IMR-90 (cell line): ENCODE data around the gene FYB2. TPM values are rescaled to one million over a fixed set of nuclear protein-coding genes. Genes with fewer than 3 reads are reported as not detected.

Source experiments
- ATAC-seq: fragments of 200-7000 bp; cut with Tn5 transposase; 2 replicates; pipeline ENCODE4 v1.9.1; 2020; ENCODE audit warnings: low read depth, mild to moderate bottlenecking, moderate library complexity
- BruUV-seq: library from RNA; stranded (reverse); fragments of 400-500 nt; replicated peaks from 2 replicates; lab custom pipeline; 2021; lab: Mats Ljungman, UMichigan
- CTCF ChIA-PET: fragments of 300-600 bp; formaldehyde crosslinking; extraction: SDS; loops from one replicate; lab custom pipeline; 2021; ENCODE audit warnings: antibody characterized with exemption; lab: Yijun Ruan, JAX
- POLR2A ChIA-PET: fragments of 300-600 bp; sonication (Branson Sonifier 250); formaldehyde crosslinking; loops from one replicate; lab custom pipeline; 2022; ENCODE audit warnings: antibody characterized with exemption; ENCODE audit not compliant: unreplicated experiment; lab: Charles Lee
- DNase-seq: peaks from one replicate; pipeline ENCODE4 v3.0.0; 2013
- H2AFZ ChIP-seq: replicated peaks from 2 replicates; pipeline ENCODE3; 2013; ENCODE audit warnings: low read length, mild to moderate bottlenecking; ENCODE audit not compliant: poor library complexity
- H2AK5ac ChIP-seq: 2 replicates; pipeline ENCODE4 v1.6.1; 2013; ENCODE audit warnings: low read depth, low read length, inconsistent platforms
- H2AK9ac ChIP-seq: replicated peaks from 2 replicates; pipeline ENCODE3; 2013; ENCODE audit warnings: mild to moderate bottlenecking, low read depth, low read length, moderate library complexity; ENCODE audit not compliant: poor library complexity
- H2BK120ac ChIP-seq: 2 replicates; pipeline ENCODE4 v1.6.1; 2013; ENCODE audit warnings: low read depth, low read length, inconsistent platforms
- H2BK15ac ChIP-seq: 3 replicates; pipeline ENCODE4 v1.6.1; 2013; ENCODE audit warnings: low read depth, low read length, inconsistent platforms
- H2BK20ac ChIP-seq: 2 replicates; pipeline ENCODE4 v1.6.1; 2013; ENCODE audit warnings: low read depth, mild to moderate bottlenecking, inconsistent platforms, low read length, moderate library complexity
- H2BK5ac ChIP-seq: 2 replicates; pipeline ENCODE4 v1.6.1; 2013; ENCODE audit warnings: mild to moderate bottlenecking, low read depth, low read length, inconsistent platforms; ENCODE audit not compliant: poor library complexity, severe bottlenecking
- H3K14ac ChIP-seq: replicated peaks from 2 replicates; pipeline ENCODE4 v1.6.1; 2013; ENCODE audit warnings: low read depth, low read length, inconsistent platforms
- H3K18ac ChIP-seq: 2 replicates; pipeline ENCODE4 v1.6.1; 2013; ENCODE audit warnings: low read depth, low read length, control low read depth
- H3K23ac ChIP-seq: 2 replicates; pipeline ENCODE4 v1.6.1; 2013; ENCODE audit warnings: low read depth, low read length, inconsistent platforms
- H3K27ac ChIP-seq: 2 replicates; pipeline ENCODE4 v1.5.1; 2013; ENCODE audit warnings: mild to moderate bottlenecking, control low read depth, low read length; ENCODE audit not compliant: insufficient read depth
- H3K27me3 ChIP-seq: 2 replicates; pipeline ENCODE4 v1.6.1; 2013; ENCODE audit warnings: low read length; ENCODE audit not compliant: control insufficient read depth, insufficient read depth
- H3K36me3 ChIP-seq: 2 replicates; pipeline ENCODE4 v1.6.1; 2013; ENCODE audit warnings: low read length, mixed read lengths; ENCODE audit not compliant: control insufficient read depth, insufficient read depth
- H3K4ac ChIP-seq: 2 replicates; pipeline ENCODE4 v1.6.1; 2013; ENCODE audit warnings: low read depth, low read length, inconsistent platforms
- H3K4me1 ChIP-seq: 2 replicates; pipeline ENCODE4 v1.6.1; 2013; ENCODE audit warnings: low read length, mixed read lengths; ENCODE audit not compliant: control insufficient read depth, insufficient read depth
- H3K4me2 ChIP-seq: 2 replicates; pipeline ENCODE4 v1.6.1; 2013; ENCODE audit warnings: low read depth, mild to moderate bottlenecking, control low read depth, low read length, moderate library complexity
- H3K4me3 ChIP-seq: 2 replicates; pipeline ENCODE4 v1.5.1; 2013; ENCODE audit warnings: low read depth, mild to moderate bottlenecking, control low read depth, low read length, moderate library complexity; ENCODE audit not compliant: insufficient read depth
- H3K56ac ChIP-seq: 2 replicates; pipeline ENCODE4 v1.6.1; 2013; ENCODE audit warnings: low read length, inconsistent platforms; ENCODE audit not compliant: insufficient read depth; ENCODE audit errors: extremely low read depth
- H3K79me1 ChIP-seq, 2 experiments: 2 replicates each; pipeline ENCODE4 v1.6.1; 2013; ENCODE audit warnings: low read length in 2 of 2, inconsistent platforms in 1 of 2, low read depth in 1 of 2
- H3K9ac ChIP-seq: 2 replicates; pipeline ENCODE4 v1.6.1; 2013; ENCODE audit warnings: low read depth, low read length, control low read depth
- H3K9me1 ChIP-seq: 2 replicates; pipeline ENCODE4 v1.6.1; 2013; ENCODE audit warnings: low read length, inconsistent platforms; ENCODE audit not compliant: insufficient read depth
- H3K9me3 ChIP-seq: 2 replicates; pipeline ENCODE4 v1.6.1; 2013; ENCODE audit warnings: low read length; ENCODE audit not compliant: control insufficient read depth, insufficient read depth
- H4K20me1 ChIP-seq: 2 replicates; pipeline ENCODE4 v1.6.1; 2013; ENCODE audit warnings: low read length, inconsistent platforms; ENCODE audit not compliant: insufficient read depth
- H4K5ac ChIP-seq: 2 replicates; pipeline ENCODE4 v1.6.1; 2013; ENCODE audit warnings: mild to moderate bottlenecking, low read depth, low read length, control low read depth
- H4K8ac ChIP-seq, 2 experiments: 2 replicates each; pipeline ENCODE4 v1.6.1; 2013; ENCODE audit warnings: low read depth in 2 of 2, low read length in 2 of 2, control low read depth in 1 of 2, inconsistent platforms in 1 of 2
- H4K91ac ChIP-seq: 2 replicates; pipeline ENCODE4 v1.6.1; 2013; ENCODE audit warnings: low read depth, low read length, inconsistent platforms; ENCODE audit not compliant: insufficient read depth
- BHLHE40 ChIP-seq: fragments of 150-350 bp; IDR thresholded peaks from 2 replicates; pipeline ENCODE4 v1.6.1; 2016; ENCODE audit warnings: mild to moderate bottlenecking, low read depth, low read length
- FOS ChIP-seq: fragments of 150-350 bp; IDR thresholded peaks from 2 replicates; pipeline ENCODE4 v1.6.1; 2016; ENCODE audit warnings: low read depth, low read length
- RAD21 ChIP-seq: IDR thresholded peaks from 2 replicates; pipeline ENCODE4 v1.6.1; 2012; ENCODE audit warnings: low read length, improper control_type of control experiment
- dilution Hi-C: fragments of 300-500 bp; cut with HindIII; formaldehyde crosslinking; loops from one replicate; pipeline ENCODE4 v1.14.3; 2018; ENCODE audit warnings: low sequenced_read_pairs; ENCODE audit not compliant: unreplicated experiment
- in situ Hi-C: fragments of 300-500 bp; cut with MboI; formaldehyde crosslinking; loops from 3 replicates; pipeline ENCODE4 v1.14.3; 2019; ENCODE audit warnings: low sequenced_read_pairs, inconsistent platforms, mixed read lengths
- intact Hi-C: fragments of 100-400 bp; cut with micrococcal nuclease; formaldehyde crosslinking; loops from 2 replicates; pipeline ENCODE4 v1.10.0; 2022
- polyA plus RNA-seq, 3 experiments: library from polyadenylated mRNA; depleted of rRNA; stranded (reverse); fragments of >200 nt; gene quantifications; 2 replicates each; pipeline ENCODE4 v1.2.3, GENCODE V29; 2012; ENCODE audit warnings: low replicate concordance in 1 of 3
- total RNA-seq: library from RNA; depleted of rRNA; stranded (reverse); fragments of >200 nt; gene quantifications from 2 replicates; pipeline ENCODE4 v1.2.3, GENCODE V29; 2012

FYB2 gene
- total and polyA plus RNA-seq, 2 of the 4 experiments (the other 2 are of a cell fraction) = under 0.01 TPM; not detected in 1

GRCh38 chr1:56758135-56758534, 61.1 kb downstream of the FYB2 start:
- Histone ChIP-seq H3K27me3 (peaks cover 4% of the 10 kb centered on the region), H3K9me1 (no peaks in the 10 kb centered on the region; the same call in 1 of the 2 replicates), H3K4me1 (no peaks in the 10 kb centered on the region), H3K9me3 (no peaks in the 10 kb centered on the region), H3K18ac (no peak overlapping the region), H2BK20ac (no peak overlapping the region), H2BK120ac (no peak overlapping the region), H4K8ac (no peak overlapping the region), H4K91ac (no peak overlapping the region), H4K20me1 (no peaks in the 10 kb centered on the region), H3K36me3 (no peaks in the 10 kb centered on the region), H3K23ac (no peak overlapping the region), H2AFZ (no peak overlapping the region), H2AK9ac (no peak overlapping the region), H3K14ac (no peak overlapping the region), H3K56ac (no peak overlapping the region), H3K4ac (no peak overlapping the region), H3K4me3 (no peak overlapping the region), H4K5ac (no peak overlapping the region), H3K27ac (no peak overlapping the region), H3K9ac (no peak overlapping the region), H2BK15ac (no peak overlapping the region), H2AK5ac (no peak overlapping the region), H3K4me2 (no peak overlapping the region), H2BK5ac (no peak overlapping the region), H3K79me1 (no peaks in the 10 kb centered on the region)
- CTCF ChIA-PET = interaction anchor here (0.7 kb wide), 1 partner anchor 166 kb away, joined by 3 read pairs; no protein-coding TSS in a partner anchor
- BruUV-seq = no TSS peak
- ATAC-seq (no peak), DNase-seq (no peak)
- in situ Hi-C loops (no loop called here), intact Hi-C loops (no loop called here), dilution Hi-C loops (no loop called here)
- TF ChIP-seq FOS = no peak
- TF ChIP-seq BHLHE40 = no peak
- TF ChIP-seq RAD21 = no peak
- POLR2A ChIA-PET = no interaction called here
